HCT116 (cell line): ENCODE measurements around the gene FGF21. TPM values are rescaled to one million over a fixed set of nuclear protein-coding genes. Genes with fewer than 3 reads are reported as not detected.

Experiments used
- ATAC-seq: fragments of 200-7000 bp; cut with Tn5 transposase; 2 replicates; pipeline ENCODE4 v1.9.1; 2020; ENCODE audit warnings: mild to moderate bottlenecking, moderate library complexity
- BruUV-seq: library from RNA; stranded (reverse); fragments of 400-500 nt; replicated peaks from 2 replicates; lab custom pipeline; 2021; lab: Mats Ljungman, UMichigan
- CTCF ChIA-PET: fragments of 300-600 bp; sonication (Branson Sonifier 250); formaldehyde crosslinking; loops from one replicate; lab custom pipeline; 2021; ENCODE audit warnings: antibody characterized with exemption; lab: Charles Lee
- POLR2A ChIA-PET: fragments of 300-600, 350-600 bp; sonication (Branson Sonifier 250); formaldehyde crosslinking; loops from one replicate; lab custom pipeline; 2021; ENCODE audit warnings: antibody characterized with exemption; lab: Charles Lee
- RAD21 ChIA-PET, 2 experiments: fragments of 300-600 bp; sonication (Branson Sonifier 250); formaldehyde crosslinking; loops; one replicate each; lab custom pipeline; 2023; ENCODE audit warnings: low total read pairs in 2 of 2; ENCODE audit not compliant: uncharacterized antibody in 2 of 2, unreplicated experiment in 2 of 2, low non-redundant PET in 1 of 2; lab: Charles Lee
- DNase-seq: peaks from one replicate; pipeline ENCODE4 v3.0.0-alpha.2; 2010; ENCODE audit warnings: low read depth, low spot score
- H2AFZ ChIP-seq: fragments of 200-600 bp; shearing (Covaris generic), sonication (generic); 2 replicates; pipeline ENCODE4 v1.6.1; 2017; ENCODE audit warnings: low read depth, mixed run types, mixed read lengths, antibody characterized with exemption, low read length; ENCODE audit not compliant: poor library complexity, severe bottlenecking
- H3K27ac ChIP-seq: 2 replicates; pipeline ENCODE4 v1.5.1; 2012; ENCODE audit warnings: low read depth, low read length
- H3K27me3 ChIP-seq: fragments of 200-600 bp; sonication (generic); 2 replicates; pipeline ENCODE4 v1.6.1; 2016; ENCODE audit warnings: mixed run types, low read length, mixed read lengths; ENCODE audit not compliant: insufficient read depth
- H3K36me3 ChIP-seq, 2 experiments: fragments of 200-500 bp in 1 of 2; fragments of 200-600 bp in 1 of 2; sonication (Bioruptor generic) in 1 of 2; sonication (generic) in 1 of 2; 2 replicates each; pipeline versions ENCODE4 v1.5.1 to v1.6.1; 2014 to 2016; ENCODE audit warnings: low read length in 2 of 2, inconsistent platforms in 1 of 2, mixed read lengths in 1 of 2, mixed run types in 1 of 2; ENCODE audit not compliant: insufficient read depth in 2 of 2, control insufficient read depth in 1 of 2
- H3K4me1 ChIP-seq, 2 experiments: fragments of 200-600 bp in 1 of 2; sonication (generic) in 1 of 2; 2 replicates each; pipeline versions ENCODE4 v1.5.1 to v1.6.1; 2012 to 2017; ENCODE audit warnings: low read length in 2 of 2, inconsistent platforms in 1 of 2, mild to moderate bottlenecking in 1 of 2, mixed read lengths in 1 of 2, mixed run types in 1 of 2, moderate library complexity in 1 of 2; ENCODE audit not compliant: insufficient read depth in 2 of 2, control insufficient read depth in 1 of 2
- H3K4me2 ChIP-seq: fragments of 200-600 bp; sonication (generic); 2 replicates; pipeline ENCODE4 v1.6.1; 2017; ENCODE audit warnings: mixed run types, low read length, mixed read lengths
- H3K4me3 ChIP-seq, 2 experiments: fragments of 200-600 bp in 1 of 2; sonication (generic) in 1 of 2; replicated peaks in 1 of 2; 2 replicates each; pipeline ENCODE4 v1.5.1; 2011 to 2016; ENCODE audit warnings: low read length in 2 of 2, control low read depth in 1 of 2, low read depth in 1 of 2, mild to moderate bottlenecking in 1 of 2, mixed read lengths in 1 of 2, mixed run types in 1 of 2
- H3K79me2 ChIP-seq: fragments of 200-600 bp; sonication (generic); 2 replicates; pipeline ENCODE4 v1.6.1; 2017; ENCODE audit warnings: mild to moderate bottlenecking, mixed run types, low read length, moderate library complexity, mixed read lengths; ENCODE audit not compliant: insufficient read depth
- H3K9ac ChIP-seq: fragments of 200-600 bp; sonication (generic); 2 replicates; pipeline ENCODE4 v1.6.1; 2016; ENCODE audit warnings: low read length, mixed read lengths
- H3K9me2 ChIP-seq: fragments of 200-600 bp; sonication (generic), shearing (Covaris generic); 2 replicates; pipeline ENCODE4 v1.6.1; 2017; ENCODE audit warnings: mixed run types, mild to moderate bottlenecking, moderate library complexity; ENCODE audit not compliant: insufficient read depth
- H3K9me3 ChIP-seq, 2 experiments: fragments of 200-500 bp in 1 of 2; fragments of 200-600 bp in 1 of 2; sonication (Bioruptor generic) in 1 of 2; sonication (generic) in 1 of 2; 2 replicates each; pipeline ENCODE4 v1.6.1; 2014 to 2017; ENCODE audit warnings: low read length in 2 of 2, mixed read lengths in 2 of 2, inconsistent platforms in 1 of 2, low read depth in 1 of 2, mild to moderate bottlenecking in 1 of 2, mixed run types in 1 of 2, moderate library complexity in 1 of 2; ENCODE audit not compliant: control insufficient read depth in 1 of 2, insufficient read depth in 1 of 2
- H4K20me1 ChIP-seq: fragments of 200-600 bp; sonication (generic), shearing (Covaris generic); 2 replicates; pipeline ENCODE4 v1.6.1; 2017; ENCODE audit warnings: mixed run types, mild to moderate bottlenecking, moderate library complexity; ENCODE audit not compliant: insufficient read depth
- ATF3 ChIP-seq: IDR thresholded peaks from 2 replicates; pipeline ENCODE4 v1.6.1; 2012
- JUND ChIP-seq: IDR thresholded peaks from 2 replicates; pipeline ENCODE4 v1.6.1; 2012
- POLR2AphosphoS5 ChIP-seq: IDR thresholded peaks from 2 replicates; pipeline ENCODE4 v1.6.1; 2011; ENCODE audit warnings: mild to moderate bottlenecking, low read depth, low read length, moderate library complexity
- RAD21 ChIP-seq: IDR thresholded peaks from 2 replicates; pipeline ENCODE4 v1.6.1; 2012; ENCODE audit warnings: low read depth, mild to moderate bottlenecking
- SIN3A ChIP-seq: IDR thresholded peaks from 2 replicates; pipeline ENCODE4 v1.6.1; 2012; ENCODE audit warnings: low read depth
- YY1 ChIP-seq: IDR thresholded peaks from 2 replicates; pipeline ENCODE4 v1.6.1; 2011; ENCODE audit warnings: low read length, low read depth, moderate library complexity, mild to moderate bottlenecking; ENCODE audit not compliant: insufficient replicate concordance; ENCODE audit errors: extremely low read depth
- ZNF274 ChIP-seq: fragments of 200-500 bp; sonication (Bioruptor generic); IDR thresholded peaks from 2 replicates; pipeline ENCODE4 v1.6.1; 2014; ENCODE audit warnings: mild to moderate bottlenecking, low read depth, low read length, inconsistent platforms
- intact Hi-C: fragments of 100-400 bp; cut with micrococcal nuclease; formaldehyde crosslinking; loops from 2 replicates; pipeline ENCODE4 v1.10.0; 2022
- total RNA-seq: library from RNA; stranded (reverse); gene quantifications from one replicate; pipeline ENCODE4 v1.2.1, GENCODE V29; 2021; ENCODE audit not compliant: unreplicated experiment
- TF ChIP-seq, protein P1 (sequence below): IDR thresholded peaks from 2 replicates; pipeline ENCODE4 v1.6.1; 2011; ENCODE audit warnings: mild to moderate bottlenecking, low read length, moderate library complexity; ENCODE audit not compliant: insufficient replicate concordance; ENCODE audit errors: extremely low read depth
- TF ChIP-seq, protein P2 (sequence below), 3 experiments: fragments of 200-600 bp in 1 of 3; sonication (generic) in 1 of 3; IDR thresholded peaks in 2 of 3; conservative IDR thresholded peaks in 1 of 3; 2 replicates each; pipeline ENCODE4 v1.5.1; 2012 to 2017; ENCODE audit warnings: low read depth in 2 of 3, low read length in 2 of 3, antibody characterized with exemption in 1 of 3, borderline replicate concordance in 1 of 3, control low read depth in 1 of 3, mild to moderate bottlenecking in 1 of 3, mixed read lengths in 1 of 3, mixed run types in 1 of 3, moderate library complexity in 1 of 3; ENCODE audit not compliant: insufficient read depth in 1 of 3

Gene FGF21
- total RNA-seq, 1 experiment from 2014 or later: 0.81 TPM

DNA sequence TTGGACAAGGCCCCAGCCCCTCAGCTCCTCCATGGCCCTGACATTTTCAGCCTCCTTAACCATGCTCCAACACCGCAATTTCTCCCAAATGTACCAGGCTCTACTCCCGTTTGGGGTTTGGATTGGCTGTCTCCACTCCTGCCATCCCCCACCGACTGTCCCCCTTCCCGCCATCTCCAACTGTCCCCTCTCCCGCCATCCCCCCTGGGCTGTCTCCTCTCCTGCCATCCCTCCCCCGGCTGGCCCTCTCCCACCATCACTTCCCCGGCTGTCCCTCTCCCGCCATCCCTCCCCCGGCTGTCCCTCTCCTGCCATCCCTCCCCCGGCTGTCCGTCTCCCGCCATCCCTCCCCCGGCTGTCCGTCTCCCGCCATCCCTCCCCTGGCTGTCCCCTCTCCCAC is 50.1 kb downstream of the FGF21 start (continued):
- TF ChIP-seq POLR2AphosphoS5 (no peak), ATF3 (no peak)
- TF ChIP-seq, protein P1, sequence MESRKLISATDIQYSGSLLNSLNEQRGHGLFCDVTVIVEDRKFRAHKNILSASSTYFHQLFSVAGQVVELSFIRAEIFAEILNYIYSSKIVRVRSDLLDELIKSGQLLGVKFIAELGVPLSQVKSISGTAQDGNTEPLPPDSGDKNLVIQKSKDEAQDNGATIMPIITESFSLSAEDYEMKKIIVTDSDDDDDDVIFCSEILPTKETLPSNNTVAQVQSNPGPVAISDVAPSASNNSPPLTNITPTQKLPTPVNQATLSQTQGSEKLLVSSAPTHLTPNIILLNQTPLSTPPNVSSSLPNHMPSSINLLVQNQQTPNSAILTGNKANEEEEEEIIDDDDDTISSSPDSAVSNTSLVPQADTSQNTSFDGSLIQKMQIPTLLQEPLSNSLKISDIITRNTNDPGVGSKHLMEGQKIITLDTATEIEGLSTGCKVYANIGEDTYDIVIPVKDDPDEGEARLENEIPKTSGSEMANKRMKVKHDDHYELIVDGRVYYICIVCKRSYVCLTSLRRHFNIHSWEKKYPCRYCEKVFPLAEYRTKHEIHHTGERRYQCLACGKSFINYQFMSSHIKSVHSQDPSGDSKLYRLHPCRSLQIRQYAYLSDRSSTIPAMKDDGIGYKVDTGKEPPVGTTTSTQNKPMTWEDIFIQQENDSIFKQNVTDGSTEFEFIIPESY: no peak
- TF ChIP-seq, protein P2, sequence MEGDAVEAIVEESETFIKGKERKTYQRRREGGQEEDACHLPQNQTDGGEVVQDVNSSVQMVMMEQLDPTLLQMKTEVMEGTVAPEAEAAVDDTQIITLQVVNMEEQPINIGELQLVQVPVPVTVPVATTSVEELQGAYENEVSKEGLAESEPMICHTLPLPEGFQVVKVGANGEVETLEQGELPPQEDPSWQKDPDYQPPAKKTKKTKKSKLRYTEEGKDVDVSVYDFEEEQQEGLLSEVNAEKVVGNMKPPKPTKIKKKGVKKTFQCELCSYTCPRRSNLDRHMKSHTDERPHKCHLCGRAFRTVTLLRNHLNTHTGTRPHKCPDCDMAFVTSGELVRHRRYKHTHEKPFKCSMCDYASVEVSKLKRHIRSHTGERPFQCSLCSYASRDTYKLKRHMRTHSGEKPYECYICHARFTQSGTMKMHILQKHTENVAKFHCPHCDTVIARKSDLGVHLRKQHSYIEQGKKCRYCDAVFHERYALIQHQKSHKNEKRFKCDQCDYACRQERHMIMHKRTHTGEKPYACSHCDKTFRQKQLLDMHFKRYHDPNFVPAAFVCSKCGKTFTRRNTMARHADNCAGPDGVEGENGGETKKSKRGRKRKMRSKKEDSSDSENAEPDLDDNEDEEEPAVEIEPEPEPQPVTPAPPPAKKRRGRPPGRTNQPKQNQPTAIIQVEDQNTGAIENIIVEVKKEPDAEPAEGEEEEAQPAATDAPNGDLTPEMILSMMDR (IDR thresholded peaks at IDR 0.05 in 2 of 3, conservative IDR thresholded peaks at IDR 0.05 in 1 of 3; ENCODE audit: borderline replicate concordance in 1 of 3, insufficient read depth in 1 of 3, low read depth in 2 of 3, low read length in 2 of 3): no peak
- TF ChIP-seq, all 23 proteins: peak for 0

DNA sequence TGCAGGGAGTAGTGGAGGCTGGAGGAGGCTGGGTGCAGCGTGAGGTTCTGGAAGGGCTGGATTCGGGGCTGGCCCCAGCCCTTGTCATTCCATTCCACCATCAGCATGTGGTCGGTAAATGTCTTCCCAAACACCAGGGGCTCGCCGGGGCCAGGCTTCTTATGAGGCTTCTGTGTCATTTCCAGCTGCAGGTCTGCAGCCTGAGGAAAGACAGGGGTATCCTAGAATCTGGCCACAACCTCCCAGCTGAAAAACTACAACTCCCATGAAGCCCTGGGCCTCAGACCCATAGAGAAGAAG is 51.1 kb downstream of the FGF21 start:
- no peak overlapping the region for H3K9ac ChIP-seq
- intact Hi-C loops: no loop called here
- H3K27me3 ChIP-seq: no peaks in the 10 kb centered on the region
- no peak; the same call in 1 of the 2 replicates for ATAC-seq
- no TSS peak for BruUV-seq
- RAD21 ChIA-PET: no interaction called here
- CTCF ChIA-PET: interaction anchor here (1.1 to 1.4 kb wide), 3 partner anchors 11 to 37 kb away, joined by 3 to 13 read pairs (median 5); partner anchors contain the start of gene HSD17B14
- H3K9me3 ChIP-seq: no peaks in the 10 kb centered on the region
- no peaks in the 10 kb centered on the region for H3K9me2 ChIP-seq
- DNase-seq: no peak
- H3K36me3 ChIP-seq: peaks cover 0 to 4% of the 10 kb centered on the region in 2 experiments; a peak in 2 of 4 replicates
- no peaks in the 10 kb centered on the region for H4K20me1 ChIP-seq
- H3K27ac ChIP-seq: no peak overlapping the region
- H3K4me1 ChIP-seq: peaks cover 4 to 14% of the 10 kb centered on the region in 2 experiments; a peak in 2 of 4 replicates
- H2AFZ ChIP-seq: no peak overlapping the region
- no peak overlapping the region for H3K4me2 ChIP-seq
- no peak overlapping the region for H3K4me3 ChIP-seq
- TF ChIP-seq SIN3A (no peak), YY1 (no peak), JUND (no peak), ZNF274 (no peak), ATF3 (no peak), RAD21 (no peak)
- TF ChIP-seq, protein P1: no peak
- peaks cover 26% of the 10 kb centered on the region; the same call in 1 of the 2 replicates for H3K79me2 ChIP-seq
- POLR2A ChIA-PET: interaction anchor here (1.1 kb wide), 1 partner anchor 66 kb away, joined by 5 read pairs; the partner anchor contains the start of gene PPP1R15A
